ENCODE measurements around the gene INTS11.

Gene INTS11

DNA sequence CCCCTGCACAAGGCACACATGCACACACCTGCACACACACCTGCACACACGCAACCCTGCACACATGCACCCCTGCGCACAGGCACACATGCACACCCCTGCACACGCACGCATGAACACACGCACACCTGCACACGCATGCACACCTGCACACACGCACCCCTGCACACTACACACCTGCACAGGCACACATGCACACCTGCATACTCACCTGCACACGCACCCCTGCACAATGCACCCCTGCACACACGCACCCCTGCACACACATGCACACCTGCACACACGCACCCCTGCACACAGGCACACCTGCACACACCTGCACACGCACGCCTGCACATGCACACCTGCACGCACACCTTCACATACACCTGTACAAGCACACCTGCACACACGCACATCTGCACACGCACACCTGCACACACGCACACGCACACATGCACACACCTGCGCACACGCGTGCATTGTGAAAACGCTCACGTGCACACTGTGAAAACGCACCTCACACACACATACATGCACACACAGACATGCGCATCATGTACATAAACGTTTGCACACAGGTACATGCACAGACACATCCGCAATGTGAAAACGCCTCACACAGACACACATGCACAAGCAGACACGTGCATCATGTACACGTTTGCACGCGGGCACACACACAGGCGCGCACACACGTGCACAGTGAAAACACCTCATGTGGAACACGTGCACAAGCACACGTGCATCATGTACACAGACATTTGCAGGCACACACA lies 16.5 kb upstream of the INTS11 start:
- H3K4me2 ChIP-seq (ENCODE audit: low read length) = no peak overlapping the region
- H4K20me1 ChIP-seq (ENCODE audit: control insufficient read depth, insufficient read depth, low read depth, low read length) = peaks cover 7% of the 10 kb centered on the region; the same call in 1 of the 2 replicates
- no peaks in the 10 kb centered on the region for H3K9me2 ChIP-seq (replicated peaks; ENCODE audit: control insufficient read depth, low read length)
- no peaks in the 10 kb centered on the region for H3K27me3 ChIP-seq (ENCODE audit: control insufficient read depth, low read length)
- no peaks in the 10 kb centered on the region for H3K4me1 ChIP-seq (ENCODE audit: control insufficient read depth, low read length)
- no peak overlapping the region for H3K27ac ChIP-seq (ENCODE audit: low read depth, low read length)
- peaks cover 27% of the 10 kb centered on the region for H3K79me2 ChIP-seq (ENCODE audit: control insufficient read depth, low read length)
- H3K9me3 ChIP-seq (ENCODE audit: control insufficient read depth, insufficient read depth, low read length) = peaks cover 5% of the 10 kb centered on the region; the same call in 1 of the 2 replicates
- TF ChIP-seq EZH2phosphoT487 (IDR thresholded peaks at IDR 0.05; ENCODE audit: borderline replicate concordance, low read length) = no peak
- TF ChIP-seq, protein P1, sequence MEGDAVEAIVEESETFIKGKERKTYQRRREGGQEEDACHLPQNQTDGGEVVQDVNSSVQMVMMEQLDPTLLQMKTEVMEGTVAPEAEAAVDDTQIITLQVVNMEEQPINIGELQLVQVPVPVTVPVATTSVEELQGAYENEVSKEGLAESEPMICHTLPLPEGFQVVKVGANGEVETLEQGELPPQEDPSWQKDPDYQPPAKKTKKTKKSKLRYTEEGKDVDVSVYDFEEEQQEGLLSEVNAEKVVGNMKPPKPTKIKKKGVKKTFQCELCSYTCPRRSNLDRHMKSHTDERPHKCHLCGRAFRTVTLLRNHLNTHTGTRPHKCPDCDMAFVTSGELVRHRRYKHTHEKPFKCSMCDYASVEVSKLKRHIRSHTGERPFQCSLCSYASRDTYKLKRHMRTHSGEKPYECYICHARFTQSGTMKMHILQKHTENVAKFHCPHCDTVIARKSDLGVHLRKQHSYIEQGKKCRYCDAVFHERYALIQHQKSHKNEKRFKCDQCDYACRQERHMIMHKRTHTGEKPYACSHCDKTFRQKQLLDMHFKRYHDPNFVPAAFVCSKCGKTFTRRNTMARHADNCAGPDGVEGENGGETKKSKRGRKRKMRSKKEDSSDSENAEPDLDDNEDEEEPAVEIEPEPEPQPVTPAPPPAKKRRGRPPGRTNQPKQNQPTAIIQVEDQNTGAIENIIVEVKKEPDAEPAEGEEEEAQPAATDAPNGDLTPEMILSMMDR (IDR thresholded peaks at IDR 0.05; ENCODE audit: low read depth, low read length, poor library complexity, severe bottlenecking) = no peak
- no peak overlapping the region for H3K4me3 ChIP-seq (ENCODE audit: low read length)
- no peaks in the 10 kb centered on the region for H3F3A ChIP-seq (ENCODE audit: control insufficient read depth, insufficient read depth)
- peaks cover 29% of the 10 kb centered on the region for H3K36me3 ChIP-seq (ENCODE audit: control insufficient read depth, low read length)

DNA sequence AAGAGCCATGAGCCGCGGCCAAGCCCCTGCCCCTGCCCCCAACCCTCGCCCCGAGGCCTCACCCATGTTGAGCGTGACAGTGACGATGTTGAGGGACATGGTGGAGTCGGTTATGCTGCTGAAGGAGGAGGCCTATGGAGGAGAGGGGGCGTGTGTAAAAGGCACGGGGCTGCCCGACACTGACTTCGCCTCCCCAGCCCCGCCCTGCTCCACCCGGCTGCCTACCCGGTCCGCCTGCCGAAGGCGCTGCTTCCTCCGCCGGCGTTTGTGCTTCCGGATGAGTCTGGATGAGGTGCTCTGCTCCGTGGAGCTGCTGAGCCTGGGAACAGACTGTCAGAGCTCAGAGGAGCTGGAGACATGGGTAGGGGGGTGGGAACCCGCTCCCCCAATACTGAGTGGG lies 15.7 kb upstream of the INTS11 start:
- Histone ChIP-seq H3K9me2 (replicated peaks; ENCODE audit: control insufficient read depth, low read length) (no peaks in the 10 kb centered on the region), H3K4me2 (ENCODE audit: low read length) (no peak overlapping the region), H3K36me3 (ENCODE audit: control insufficient read depth, low read length) (peaks cover 29% of the 10 kb centered on the region), H3K27ac (ENCODE audit: low read depth, low read length) (no peak overlapping the region), H3K4me1 (ENCODE audit: control insufficient read depth, low read length) (no peaks in the 10 kb centered on the region), H3K79me2 (ENCODE audit: control insufficient read depth, low read length) (peaks cover 19% of the 10 kb centered on the region), H3F3A (ENCODE audit: control insufficient read depth, insufficient read depth) (no peaks in the 10 kb centered on the region), H3K27me3 (ENCODE audit: control insufficient read depth, low read length) (no peaks in the 10 kb centered on the region), H4K20me1 (ENCODE audit: control insufficient read depth, insufficient read depth, low read depth, low read length) (peaks cover 5% of the 10 kb centered on the region; the same call in 1 of the 2 replicates), H3K9me3 (ENCODE audit: control insufficient read depth, insufficient read depth, low read length) (peaks cover 5% of the 10 kb centered on the region; the same call in 1 of the 2 replicates), H3K4me3 (ENCODE audit: low read length) (no peak overlapping the region)
- TF ChIP-seq, protein P1 (IDR thresholded peaks at IDR 0.05; ENCODE audit: low read depth, low read length, poor library complexity, severe bottlenecking) = no peak
- TF ChIP-seq EZH2phosphoT487 (IDR thresholded peaks at IDR 0.05; ENCODE audit: borderline replicate concordance, low read length) = no peak

DNA sequence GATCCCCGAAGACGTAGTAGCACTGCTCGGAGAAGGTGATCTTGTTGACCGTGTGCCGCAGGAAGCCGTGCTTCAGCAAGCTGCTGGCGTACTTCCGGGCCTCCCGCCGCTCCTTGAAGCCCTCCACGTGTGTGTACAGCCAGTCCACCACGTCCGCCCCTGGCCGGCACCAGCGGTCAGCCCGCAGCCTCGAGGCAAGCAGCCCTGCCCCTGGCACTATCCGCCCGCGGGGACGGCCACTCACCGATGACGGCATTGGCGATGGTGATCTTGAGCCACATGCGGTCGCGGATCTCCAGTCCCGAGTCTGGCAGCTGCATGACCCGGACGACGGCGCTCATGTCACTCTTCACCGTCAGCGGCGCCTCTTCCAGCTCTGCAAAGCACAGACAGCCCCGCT lies 13.8 kb upstream of the INTS11 start:
- no peak overlapping the region for H3K27ac ChIP-seq (ENCODE audit: low read depth, low read length)
- peaks cover 5% of the 10 kb centered on the region; the same call in 1 of the 2 replicates for H3K9me3 ChIP-seq (ENCODE audit: control insufficient read depth, insufficient read depth, low read length)
- H3K9me2 ChIP-seq (replicated peaks; ENCODE audit: control insufficient read depth, low read length) = no peaks in the 10 kb centered on the region
- H3K36me3 ChIP-seq (ENCODE audit: control insufficient read depth, low read length) = peaks cover 29% of the 10 kb centered on the region
- H4K20me1 ChIP-seq (ENCODE audit: control insufficient read depth, insufficient read depth, low read depth, low read length) = peaks cover 5% of the 10 kb centered on the region; the same call in 1 of the 2 replicates
- no peak overlapping the region for H3K4me2 ChIP-seq (ENCODE audit: low read length)
- no peaks in the 10 kb centered on the region for H3K4me1 ChIP-seq (ENCODE audit: control insufficient read depth, low read length)
- no peaks in the 10 kb centered on the region for H3F3A ChIP-seq (ENCODE audit: control insufficient read depth, insufficient read depth)
- H3K4me3 ChIP-seq (ENCODE audit: low read length) = no peak overlapping the region
- peaks cover 1% of the 10 kb centered on the region for H3K79me2 ChIP-seq (ENCODE audit: control insufficient read depth, low read length)
- no peaks in the 10 kb centered on the region for H3K27me3 ChIP-seq (ENCODE audit: control insufficient read depth, low read length)
- TF ChIP-seq, protein P1 (IDR thresholded peaks at IDR 0.05; ENCODE audit: low read depth, low read length, poor library complexity, severe bottlenecking) = no peak
- no peak for TF ChIP-seq EZH2phosphoT487 (IDR thresholded peaks at IDR 0.05; ENCODE audit: borderline replicate concordance, low read length)
